HG02885 (cell line): ENCODE data around the gene PUM1.
"Not testable (repeated sequence)": the region's sequence is repeated elsewhere in the genome, so short reads cannot be mapped to it uniquely, and the experiment has no call there.

Source experiments
- ATAC-seq: cut with Tn5 transposase; IDR thresholded peaks from one replicate; pipeline ENCODE4 v1.9.1; 2021; ENCODE audit warnings: mild to moderate bottlenecking; ENCODE audit not compliant: unreplicated experiment, poor library complexity

PUM1 gene

DNA sequence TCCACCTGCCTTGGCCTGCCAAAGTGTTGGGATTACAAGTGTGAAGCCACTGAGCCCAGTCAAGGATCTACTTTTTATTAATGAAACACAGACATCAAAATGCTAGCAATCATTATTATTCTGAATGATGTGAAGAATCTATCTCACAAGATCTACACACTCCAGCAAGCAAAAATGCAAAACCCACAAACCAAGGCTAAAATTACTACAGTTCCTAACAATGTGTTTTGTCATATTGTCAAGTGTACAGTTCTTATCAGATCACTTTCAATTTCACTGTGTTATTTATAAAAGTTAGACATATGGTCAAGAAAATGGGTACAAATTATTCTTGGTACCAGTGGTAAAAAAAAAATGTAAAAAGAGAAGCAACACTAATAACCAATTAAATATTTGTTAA, 95.6 kb downstream of the PUM1 start:
- ATAC-seq = no peak

DNA sequence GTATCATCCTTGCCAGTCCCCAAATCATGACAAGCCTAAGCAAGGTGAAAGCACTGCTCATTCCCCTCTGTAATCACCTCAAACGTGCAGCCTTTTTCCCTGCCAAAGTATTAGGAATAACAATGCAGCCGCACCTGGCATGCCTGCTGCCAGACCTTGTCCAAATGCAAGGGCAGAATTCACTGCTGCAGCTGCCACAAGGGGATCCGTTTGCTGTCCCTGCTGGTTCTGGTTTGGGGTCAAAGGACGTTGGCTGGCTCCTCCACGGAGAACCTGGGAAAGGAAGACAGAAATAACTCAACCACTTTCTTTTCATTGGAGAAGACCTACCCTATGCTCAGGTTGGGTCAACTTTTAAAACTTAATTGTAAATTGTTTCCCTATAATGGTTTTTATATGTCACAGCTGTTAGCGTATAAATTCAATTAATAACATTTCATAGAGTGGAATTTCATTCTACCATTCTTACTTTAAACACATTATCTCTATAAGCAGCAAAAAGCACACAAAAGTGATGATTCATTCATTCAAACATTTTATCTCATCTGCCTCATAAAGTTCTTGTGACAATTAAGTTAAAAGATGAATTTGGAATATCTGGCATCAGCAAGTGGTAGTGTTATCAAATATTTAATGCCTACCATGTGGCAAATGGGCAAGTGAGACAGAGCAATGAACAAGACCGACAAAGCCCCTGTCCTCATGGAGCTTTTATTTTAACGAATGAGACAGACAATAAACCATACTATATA, 97.1 kb downstream of the PUM1 start:
- no peak for ATAC-seq

DNA sequence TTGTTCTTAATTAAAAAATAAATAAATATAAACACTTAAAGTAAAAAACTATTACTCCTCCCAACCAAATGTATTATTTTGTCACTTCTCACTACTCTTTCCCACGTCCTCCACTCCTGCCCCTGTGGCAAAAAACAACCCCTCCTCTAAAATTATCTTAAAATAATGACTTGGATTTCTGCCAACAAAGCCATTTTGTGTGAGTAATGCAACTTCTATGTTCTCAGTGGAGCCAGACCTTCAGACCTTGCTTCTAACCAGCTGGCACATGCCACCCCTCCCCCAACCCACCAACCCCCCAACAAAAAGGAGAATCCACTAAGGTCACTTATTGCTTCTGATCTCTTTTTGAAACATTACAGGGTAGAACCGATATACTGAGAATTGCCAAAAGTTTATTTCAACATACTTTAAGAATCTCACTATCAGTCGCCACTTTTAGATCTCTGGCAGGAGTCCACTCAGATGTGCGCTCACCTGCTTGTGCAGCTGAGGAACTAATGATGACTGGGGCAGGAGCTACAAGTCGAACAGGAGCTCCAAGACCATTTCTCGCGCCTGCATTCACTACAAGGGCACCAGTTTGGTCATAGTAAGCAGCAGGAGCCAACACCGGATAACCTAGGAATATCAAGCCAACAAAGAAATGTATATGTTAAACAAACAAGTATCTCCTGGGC, 98.7 kb downstream of the PUM1 start:
- no peak for ATAC-seq

DNA sequence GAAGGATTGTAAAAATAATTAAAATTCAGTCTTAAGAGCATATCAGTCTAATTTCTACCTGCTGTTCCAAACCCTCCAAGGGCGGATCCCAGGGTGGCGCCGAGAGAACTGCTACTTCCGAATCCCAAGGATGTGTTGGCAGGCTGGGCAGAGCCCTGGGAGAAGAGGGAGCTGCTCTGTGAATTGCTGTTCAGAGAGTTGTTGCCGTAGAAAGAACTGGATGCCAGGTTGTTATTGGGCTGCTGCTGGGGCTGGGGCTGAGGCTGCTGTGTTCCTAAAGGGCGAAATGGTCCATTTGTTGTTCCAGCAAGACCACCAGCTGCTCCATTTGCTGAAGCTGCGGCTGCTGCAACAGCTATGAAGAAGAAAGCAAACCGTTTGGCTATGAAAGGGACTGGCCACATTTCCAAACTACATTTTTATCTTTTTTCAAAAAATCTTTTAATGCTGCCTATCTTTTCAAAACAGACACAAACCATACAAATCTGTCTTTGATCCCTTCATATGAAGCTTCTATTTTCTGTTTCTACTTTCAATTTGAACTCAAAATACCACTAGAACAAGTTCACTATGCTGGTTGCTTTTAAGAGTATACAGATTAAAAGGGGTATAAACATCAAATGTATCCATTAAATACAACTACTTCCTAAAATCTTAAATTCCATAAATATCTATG, 99.5 kb downstream of the PUM1 start:
- no peak for ATAC-seq

DNA sequence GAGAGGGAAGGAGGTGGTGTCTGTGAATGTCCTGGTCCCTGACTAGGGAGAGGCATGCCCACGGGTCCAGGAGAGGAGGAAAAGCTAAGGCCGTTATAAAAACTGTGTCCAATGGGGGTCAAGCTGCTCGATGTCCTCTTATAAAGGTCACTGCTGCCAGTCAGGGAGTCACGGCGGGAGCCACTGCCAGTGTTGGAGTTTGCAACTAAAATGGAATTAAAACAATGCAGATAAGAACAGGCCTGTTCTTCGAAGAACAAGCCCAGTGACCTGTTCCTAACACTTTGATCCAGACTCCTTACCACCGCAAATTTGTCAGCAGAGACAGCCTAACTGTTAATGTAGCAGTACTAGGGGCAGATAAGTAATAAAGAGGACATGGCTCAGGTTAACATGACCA, 100.8 kb downstream of the PUM1 start:
- ATAC-seq = no peak

DNA sequence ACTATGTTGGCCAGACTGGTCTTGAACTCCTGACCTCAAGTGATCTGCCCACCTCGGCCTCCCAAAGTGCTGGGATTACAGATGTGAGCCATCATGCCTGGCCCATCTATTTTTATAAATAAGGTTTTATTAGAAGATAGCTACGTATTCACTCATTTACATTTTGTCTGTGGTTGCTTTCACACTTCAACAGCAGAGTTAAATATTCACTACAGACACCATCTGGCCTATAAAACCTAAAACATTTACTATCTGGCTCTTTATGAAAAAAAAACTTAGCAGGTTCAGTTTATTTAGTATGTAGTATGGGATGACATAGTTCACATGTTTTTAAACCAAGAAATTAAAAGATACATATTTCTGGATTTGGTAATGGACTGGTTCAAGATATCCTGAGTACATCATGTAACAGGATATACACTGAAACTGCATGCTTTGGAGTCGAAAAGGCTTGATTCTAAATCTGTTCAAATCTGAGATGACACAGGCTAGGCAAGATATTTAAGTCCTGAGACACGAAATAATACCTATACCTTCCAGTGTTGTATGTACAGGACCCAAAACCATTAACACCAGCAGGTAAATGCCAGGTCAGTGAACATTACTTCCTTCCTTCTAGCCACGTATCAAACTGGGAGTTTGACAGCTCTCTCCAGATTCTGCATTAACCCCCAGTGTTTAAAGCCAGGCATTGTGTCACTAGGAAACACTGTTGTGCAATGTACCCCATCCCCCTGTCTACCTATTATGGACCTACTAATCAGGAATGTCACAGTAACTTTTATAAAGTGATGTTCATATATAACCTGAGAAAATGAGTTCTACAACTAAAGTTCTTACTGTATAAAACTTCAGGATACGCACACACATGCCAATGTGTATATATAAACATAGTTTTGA, 102.7 kb downstream of the PUM1 start:
- no peak for ATAC-seq

DNA sequence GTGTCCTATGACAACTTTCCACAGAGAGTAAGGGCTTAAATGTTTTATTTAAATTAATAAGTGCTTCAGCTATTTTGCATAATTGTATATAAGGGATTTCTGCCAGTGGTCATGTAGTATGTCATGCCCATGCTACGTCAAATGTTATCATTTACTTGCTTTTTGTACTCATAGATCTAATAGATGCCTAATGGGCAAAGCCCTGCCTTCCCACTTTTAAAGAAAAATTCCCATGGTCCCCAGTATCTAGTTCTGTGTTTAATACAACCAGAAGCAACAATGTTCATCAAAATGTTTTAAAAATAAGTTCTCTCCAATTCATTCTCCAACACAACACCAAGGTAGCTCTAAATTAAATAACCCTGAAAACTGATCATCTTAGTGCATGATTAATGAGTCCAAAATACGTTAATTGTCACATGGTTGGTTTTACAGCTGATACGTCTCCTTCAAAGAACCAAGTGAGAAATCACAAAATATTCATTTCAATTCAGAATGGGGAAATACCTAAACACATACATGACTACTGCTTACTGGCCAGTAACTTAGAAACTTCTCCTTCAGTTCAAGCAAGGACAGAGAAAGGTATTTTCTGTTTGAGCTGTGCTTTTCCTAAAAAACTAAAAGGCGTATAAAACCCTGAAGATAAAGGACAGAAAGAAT, 107.8 kb downstream of the PUM1 start:
- no peak for ATAC-seq

DNA sequence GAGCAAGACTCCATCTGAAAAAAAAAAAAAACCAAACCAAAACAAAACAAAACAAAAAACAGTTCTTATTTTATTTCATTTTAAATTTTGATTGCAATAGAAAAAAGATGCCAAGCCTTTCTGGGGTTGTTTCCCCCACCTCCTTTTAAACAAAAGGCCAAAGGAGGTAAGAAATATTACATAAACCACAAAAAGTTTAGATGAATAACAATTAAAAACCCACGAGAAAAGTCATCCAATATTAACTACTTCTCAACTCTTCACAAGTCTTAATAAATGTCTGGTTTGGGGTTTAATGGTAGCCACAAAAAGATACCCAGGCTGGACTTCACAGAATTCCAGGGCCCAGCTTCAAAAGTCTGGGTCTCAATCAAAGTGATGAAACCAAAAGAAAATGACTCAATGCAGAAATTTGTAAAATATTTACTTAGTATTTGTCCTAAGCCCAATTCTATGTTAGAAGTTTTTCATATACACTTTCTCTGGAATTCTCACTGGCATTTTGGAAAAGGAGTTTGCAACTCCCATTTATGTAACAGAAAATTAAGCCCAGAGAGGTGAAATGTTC, 110.0 kb downstream of the PUM1 start:
- no peak for ATAC-seq

DNA sequence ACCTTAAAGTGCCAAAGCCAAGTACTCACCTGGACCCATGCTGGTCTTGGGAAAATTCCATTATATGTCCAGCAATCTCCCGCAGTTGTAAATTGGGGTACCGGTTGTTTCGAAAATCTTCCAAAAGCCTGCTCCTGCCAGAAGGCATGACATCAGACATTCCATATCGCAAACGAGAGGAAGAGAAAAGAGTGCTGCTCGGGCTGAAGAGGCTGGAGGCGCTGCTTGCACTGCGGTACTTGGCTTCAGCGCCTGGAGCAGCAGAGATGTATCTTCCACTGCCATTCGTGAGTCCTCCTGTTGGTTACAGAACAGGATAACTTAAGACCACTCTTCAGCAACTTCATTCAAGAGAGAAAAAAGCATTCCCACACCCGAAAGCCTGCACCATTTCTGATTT, 111.8 kb downstream of the PUM1 start:
- no peak for ATAC-seq

DNA sequence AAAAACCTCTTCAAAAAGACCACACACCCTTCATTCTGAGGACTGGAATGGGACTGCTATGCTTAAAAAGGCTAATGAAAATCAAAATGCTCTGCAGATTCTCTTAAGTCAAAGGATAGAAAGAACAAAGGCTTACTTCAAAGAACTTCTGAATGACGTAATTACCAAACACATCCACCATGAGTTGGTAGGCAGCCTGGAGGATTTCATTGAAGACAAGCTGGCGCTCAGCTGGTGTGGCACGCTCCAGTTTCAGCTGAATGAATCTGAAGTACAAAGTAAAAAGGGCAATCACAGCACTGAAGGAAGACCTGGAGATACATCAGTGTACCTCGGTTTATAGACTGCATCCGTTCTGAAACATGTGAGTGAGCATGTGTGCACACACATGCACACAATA, 113.4 kb downstream of the PUM1 start:
- ATAC-seq = no peak

DNA sequence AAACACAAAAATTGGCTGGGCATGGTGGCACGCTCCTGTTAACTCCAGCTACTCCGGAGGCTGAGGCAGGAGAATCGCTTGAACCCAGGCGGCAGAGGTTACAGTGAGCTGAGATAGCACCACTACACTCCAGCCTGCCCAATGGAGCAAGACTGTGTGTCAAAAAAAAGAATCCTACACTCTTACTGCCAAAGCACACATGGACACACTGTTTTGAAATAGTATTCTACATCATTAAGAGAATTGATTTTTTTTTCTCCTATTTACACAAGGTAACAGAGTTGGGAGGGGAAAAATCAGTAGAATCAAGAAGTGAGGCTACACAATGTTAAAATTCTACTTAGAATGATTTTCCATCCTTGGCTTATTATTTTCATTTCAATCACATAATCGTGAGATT, 114.8 kb downstream of the PUM1 start:
- ATAC-seq = no peak

DNA sequence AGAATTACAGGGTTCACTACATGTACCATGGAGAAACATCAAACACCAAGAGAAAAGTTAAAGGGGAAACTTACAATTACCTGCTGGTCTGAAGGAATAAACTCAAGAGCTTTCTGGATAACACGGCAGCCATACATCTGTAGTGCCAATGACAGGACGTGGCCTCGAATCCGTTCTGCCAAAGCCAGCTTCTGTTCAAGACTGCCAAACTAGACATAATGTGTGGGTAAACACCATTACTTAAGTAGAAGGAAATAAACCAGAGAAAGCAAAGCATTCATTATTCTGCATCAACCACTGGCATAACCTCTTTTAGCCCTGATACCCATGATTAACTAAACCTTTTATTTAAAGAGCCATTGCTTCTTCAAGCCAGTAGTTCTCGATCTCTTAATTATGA, 115.5 kb downstream of the PUM1 start:
- ATAC-seq = no peak

DNA sequence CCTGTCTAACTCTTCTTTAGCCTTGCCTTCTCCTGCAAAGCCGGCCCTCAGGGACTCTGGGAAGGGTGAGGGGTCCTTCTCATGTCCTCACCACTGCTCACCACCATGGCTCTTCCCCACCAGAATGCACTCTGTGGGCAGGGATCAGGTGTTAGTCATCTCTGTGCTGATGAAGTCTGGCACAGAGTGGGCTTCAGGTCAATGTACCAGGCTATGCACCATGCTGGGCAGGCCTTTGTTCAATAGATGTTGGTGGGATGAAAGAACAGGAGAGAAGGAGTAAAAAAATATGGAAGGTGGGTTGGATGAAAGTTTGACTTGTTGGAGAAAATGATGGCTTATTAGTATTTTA, 116.1 kb downstream of the PUM1 start:
- ATAC-seq = not testable (repeated sequence)

DNA sequence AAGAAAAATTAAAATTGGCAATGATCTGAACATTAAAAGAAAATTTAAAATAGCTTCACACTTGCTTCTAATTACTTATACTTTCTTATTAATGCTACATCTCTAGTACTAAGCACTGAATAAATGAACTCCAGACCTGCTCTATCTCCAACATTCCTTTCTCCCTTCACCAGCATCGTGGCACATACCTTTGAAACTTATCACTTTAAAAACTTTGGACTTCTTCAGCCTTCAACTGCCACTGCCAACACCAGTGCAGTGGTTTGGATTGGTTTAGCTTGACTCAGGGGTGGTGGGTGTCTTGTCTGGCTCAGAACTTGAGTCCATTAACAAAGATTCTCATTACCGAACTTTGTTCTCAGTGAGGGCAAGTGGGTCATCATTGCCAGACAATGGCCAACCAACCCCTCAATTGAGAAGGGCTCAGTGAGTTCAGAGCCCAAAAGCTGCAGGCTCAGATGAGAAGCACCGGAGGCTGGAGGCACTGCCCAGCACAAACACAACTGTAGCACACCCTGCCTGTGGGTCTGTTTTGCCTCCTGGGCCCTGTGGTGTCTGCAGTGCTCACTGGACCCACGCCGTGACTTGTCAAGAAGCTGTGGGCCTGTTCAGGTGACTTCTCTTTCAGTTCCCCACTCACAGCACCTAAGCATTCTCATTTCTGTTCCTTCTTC, 116.6 kb downstream of the PUM1 start:
- ATAC-seq = not testable (repeated sequence)

DNA sequence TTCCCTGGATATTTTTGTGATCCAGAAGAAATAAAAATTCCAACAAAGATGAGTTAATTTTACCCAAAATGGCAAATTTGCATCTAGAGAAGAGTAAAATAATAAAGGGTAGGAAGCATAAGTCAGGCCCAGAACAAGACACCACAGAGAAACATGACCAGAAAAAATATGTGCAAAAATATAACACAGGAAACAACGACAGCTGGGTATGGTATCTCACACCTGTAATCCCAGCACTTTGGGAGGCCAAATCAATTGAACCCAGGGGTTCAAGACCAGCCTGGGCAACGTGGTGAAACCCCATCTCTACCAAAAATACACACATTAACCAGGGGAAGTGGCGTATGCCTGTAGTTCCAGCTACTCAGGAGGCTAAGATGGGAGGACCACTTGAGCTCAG, 117.2 kb downstream of the PUM1 start:
- ATAC-seq = no peak

DNA sequence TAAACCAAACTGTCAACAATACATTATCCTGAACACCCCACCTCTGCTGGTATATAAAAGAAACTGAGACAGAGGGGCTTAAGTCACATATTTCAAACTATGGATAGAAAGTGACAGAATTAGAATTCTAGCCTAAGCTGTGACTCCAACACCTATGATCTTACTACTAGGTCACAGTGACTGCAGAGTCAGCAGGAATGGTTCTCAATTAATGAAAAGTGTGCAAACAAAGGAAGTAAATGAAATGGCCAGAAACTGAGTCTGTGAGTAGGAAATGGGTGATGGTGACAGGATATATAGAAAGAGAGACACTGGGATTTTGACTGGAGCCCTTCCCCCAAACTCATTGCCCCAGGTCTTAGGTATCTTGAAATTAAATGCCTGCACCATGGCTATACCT, 118.3 kb downstream of the PUM1 start:
- ATAC-seq = no peak

DNA sequence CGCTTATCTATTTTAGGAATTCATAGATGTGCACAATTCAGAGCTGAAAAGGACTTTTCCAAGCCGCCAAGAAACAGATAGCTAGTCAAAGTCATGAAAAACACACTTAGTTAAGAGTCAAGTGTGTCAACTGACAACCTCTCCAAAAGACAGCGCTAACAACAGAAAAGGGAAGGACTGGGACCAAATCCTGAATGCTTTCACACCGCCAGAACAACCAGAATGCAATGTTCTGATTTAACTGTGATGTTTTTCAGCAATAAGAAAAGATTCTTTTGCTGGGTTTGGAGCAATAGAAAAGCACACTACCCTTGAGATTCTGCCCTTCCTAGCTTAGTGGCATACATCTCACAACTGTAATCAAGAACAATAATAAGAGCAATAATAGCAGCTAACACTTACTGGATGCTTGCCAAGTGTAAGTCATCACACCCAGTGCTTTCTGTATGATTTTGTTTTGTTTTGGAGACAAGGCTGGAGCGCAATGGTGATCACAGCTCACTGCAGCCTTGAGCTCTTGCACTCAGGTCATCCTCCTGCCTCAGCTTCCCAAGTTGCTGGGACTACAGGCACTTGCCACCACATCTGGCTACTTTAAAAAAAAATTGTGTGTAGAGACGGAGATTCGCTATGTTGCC, 123.1 kb downstream of the PUM1 start:
- no peak for ATAC-seq

DNA sequence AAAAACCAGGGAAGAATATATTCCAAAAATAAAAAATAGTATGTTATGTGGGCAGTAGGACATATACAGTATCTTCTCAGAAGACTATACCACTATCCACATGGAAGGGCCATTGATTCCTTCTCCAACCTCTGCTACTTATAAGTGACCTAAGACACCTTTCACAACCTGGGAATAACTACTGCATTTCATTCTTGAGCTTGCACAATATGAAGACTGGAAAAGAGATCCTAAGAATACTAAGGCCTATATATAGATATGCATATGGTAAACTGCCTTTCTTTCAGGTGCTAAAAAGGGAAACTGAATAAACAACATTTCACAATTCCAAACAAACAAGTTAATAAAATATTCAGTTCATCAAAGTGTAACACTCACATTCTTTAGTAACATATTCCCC, 125.0 kb downstream of the PUM1 start:
- ATAC-seq = no peak
